ENCODE results near the gene EMC8. TPM values are rescaled to one million over a fixed set of nuclear protein-coding genes. Genes with fewer than 3 reads are reported as not detected.

Gene EMC8
- total and polyA plus RNA-seq, 8 donors: 1.8 to 38.8 (median 16.4) TPM

GRCh38 chr16:85843471-85844168 lies 44.3 kb upstream of the EMC8 start:
- Histone ChIP-seq H3K4me3 (no peak overlapping the region), H3K27ac (no peak overlapping the region), H3K36me3 (no peaks in the 10 kb centered on the region), H3K27me3 (peaks cover 0 to 37% (median 0%) of the 10 kb centered on the region in 3 donors), H3K4me1 (peaks cover 15 to 24% (median 20%) of the 10 kb centered on the region in 4 donors), H3K9me3 (no peaks in the 10 kb centered on the region)
- TF ChIP-seq, protein P1, sequence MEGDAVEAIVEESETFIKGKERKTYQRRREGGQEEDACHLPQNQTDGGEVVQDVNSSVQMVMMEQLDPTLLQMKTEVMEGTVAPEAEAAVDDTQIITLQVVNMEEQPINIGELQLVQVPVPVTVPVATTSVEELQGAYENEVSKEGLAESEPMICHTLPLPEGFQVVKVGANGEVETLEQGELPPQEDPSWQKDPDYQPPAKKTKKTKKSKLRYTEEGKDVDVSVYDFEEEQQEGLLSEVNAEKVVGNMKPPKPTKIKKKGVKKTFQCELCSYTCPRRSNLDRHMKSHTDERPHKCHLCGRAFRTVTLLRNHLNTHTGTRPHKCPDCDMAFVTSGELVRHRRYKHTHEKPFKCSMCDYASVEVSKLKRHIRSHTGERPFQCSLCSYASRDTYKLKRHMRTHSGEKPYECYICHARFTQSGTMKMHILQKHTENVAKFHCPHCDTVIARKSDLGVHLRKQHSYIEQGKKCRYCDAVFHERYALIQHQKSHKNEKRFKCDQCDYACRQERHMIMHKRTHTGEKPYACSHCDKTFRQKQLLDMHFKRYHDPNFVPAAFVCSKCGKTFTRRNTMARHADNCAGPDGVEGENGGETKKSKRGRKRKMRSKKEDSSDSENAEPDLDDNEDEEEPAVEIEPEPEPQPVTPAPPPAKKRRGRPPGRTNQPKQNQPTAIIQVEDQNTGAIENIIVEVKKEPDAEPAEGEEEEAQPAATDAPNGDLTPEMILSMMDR (IDR thresholded peaks at IDR 0.05): no peak
- TF ChIP-seq POLR2A (IDR thresholded peaks at IDR 0.05) (no peak), EP300 (IDR thresholded peaks at IDR 0.05) (no peak), POLR2AphosphoS5 (IDR thresholded peaks at IDR 0.05) (no peak)
- no peak for DNase-seq
- intact Hi-C loops (cut with DNase I; ENCODE audit: low total_unique reads): no loop called here
- WGBS, 5 donors: 86 to 96% (median 95%) methylated on average over 11 of the region's 11 CpGs

DNA sequence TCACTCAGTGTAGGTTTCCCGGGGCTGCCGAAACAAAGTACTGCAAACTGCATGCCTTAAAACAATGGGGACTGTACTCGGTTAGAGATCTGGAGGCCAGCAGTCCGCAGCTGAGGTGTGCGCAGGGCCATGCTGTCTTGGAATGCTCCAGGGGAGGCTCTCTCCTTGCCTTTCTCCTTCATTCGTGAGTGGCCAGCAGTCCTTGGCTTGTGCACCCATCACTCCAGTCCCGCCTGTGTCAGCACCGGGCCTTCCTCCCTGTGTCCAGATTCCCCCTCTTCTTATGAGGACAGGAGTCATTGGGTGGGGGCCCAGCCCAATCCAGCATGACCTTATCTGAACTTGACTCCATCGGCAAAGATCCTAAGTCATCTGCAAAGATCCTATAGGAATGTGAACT lies 43.5 kb upstream of the EMC8 start:
- TF ChIP-seq, protein P1 (IDR thresholded peaks at IDR 0.05): no peak
- TF ChIP-seq EP300 (IDR thresholded peaks at IDR 0.05) (no peak), POLR2AphosphoS5 (IDR thresholded peaks at IDR 0.05) (no peak), POLR2A (IDR thresholded peaks at IDR 0.05) (no peak)
- Histone ChIP-seq H3K4me3 (no peak overlapping the region), H3K9me3 (no peaks in the 10 kb centered on the region), H3K36me3 (no peaks in the 10 kb centered on the region), H3K27ac (no peak overlapping the region), H3K27me3 (peaks cover 0 to 38% (median 0%) of the 10 kb centered on the region in 3 donors), H3K4me1 (peaks cover 12 to 16% (median 14%) of the 10 kb centered on the region in 4 donors)
- WGBS, 5 donors: 94 to 98% (median 95%) methylated on average over 9 of the region's 9 CpGs
- intact Hi-C loops (cut with DNase I; ENCODE audit: low total_unique reads): no loop called here
- no peak for DNase-seq

DNA sequence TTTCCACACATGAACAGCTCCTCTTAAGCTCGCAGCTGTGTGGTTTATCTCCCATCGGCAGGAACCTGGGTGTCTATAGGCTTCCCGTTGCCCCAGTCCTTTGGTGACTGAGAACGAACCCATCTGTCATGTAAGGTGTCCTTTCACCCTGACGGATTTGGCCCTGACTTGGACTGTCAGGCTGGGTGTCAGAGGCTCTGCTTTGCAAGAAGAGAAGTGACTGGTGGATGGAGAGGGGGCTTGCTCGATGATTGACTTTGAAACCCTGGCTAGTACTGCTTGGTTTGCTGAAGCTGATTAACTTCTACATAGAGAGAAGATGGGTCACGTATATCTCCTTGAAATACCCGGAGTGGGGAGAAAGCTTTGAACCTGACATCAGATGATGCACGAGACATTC lies 43.1 kb upstream of the EMC8 start:
- Histone ChIP-seq H3K4me1 (peaks cover 8 to 12% (median 10%) of the 10 kb centered on the region in 4 donors), H3K27me3 (peaks cover 0 to 39% (median 0%) of the 10 kb centered on the region in 3 donors), H3K4me3 (no peak overlapping the region), H3K27ac (no peak overlapping the region), H3K9me3 (no peaks in the 10 kb centered on the region), H3K36me3 (no peaks in the 10 kb centered on the region)
- TF ChIP-seq EP300 (IDR thresholded peaks at IDR 0.05): no peak
- TF ChIP-seq, protein P1 (IDR thresholded peaks at IDR 0.05): no peak
- TF ChIP-seq POLR2A (IDR thresholded peaks at IDR 0.05): no peak
- TF ChIP-seq POLR2AphosphoS5 (IDR thresholded peaks at IDR 0.05): no peak
- intact Hi-C loops (cut with DNase I; ENCODE audit: low total_unique reads): no loop called here
- no peak for DNase-seq
- 92 to 97% (median 95%) methylated on average over 9 of the region's 9 CpGs for WGBS, 5 donors

- Histone ChIP-seq H3K9me3 (no peaks in the 10 kb centered on the region), H3K36me3 (no peaks in the 10 kb centered on the region), H3K4me3 (no peak overlapping the region), H3K4me1 (peaks cover 8 to 15% (median 11%) of the 10 kb centered on the region in 4 donors), H3K27ac (no peak overlapping the region), H3K27me3 (peaks cover 0 to 45% (median 0%) of the 10 kb centered on the region in 3 donors)
- no peak for TF ChIP-seq EP300 (IDR thresholded peaks at IDR 0.05)
- no peak for TF ChIP-seq POLR2AphosphoS5 (IDR thresholded peaks at IDR 0.05)
- TF ChIP-seq, protein P1 (IDR thresholded peaks at IDR 0.05): no peak
- no peak for TF ChIP-seq POLR2A (IDR thresholded peaks at IDR 0.05)
- WGBS, 5 donors: 84 to 96% (median 94%) methylated on average over 4 to 10 of the region's 10 CpGs
- DNase-seq: no peak
- intact Hi-C loops (cut with DNase I; ENCODE audit: low total_unique reads): no loop called here
Observed at GRCh38 chr16:85840801-85841200, 41.5 kb upstream of the EMC8 start.

Data from stomach (tissue), 9 donors.